Measurements from ENCODE around the gene PADI4. TPM values are rescaled to one million over a fixed set of nuclear protein-coding genes. Genes with fewer than 3 reads are reported as not detected.
"Not testable (repeated sequence)": the region's sequence is repeated elsewhere in the genome, so short reads cannot be mapped to it uniquely, and the experiment has no call there.

PADI4 gene
- total and polyA plus RNA-seq, 2 donors (not counting 1 experiment from before 2014, with no cell fraction given), result not detected

- TF ChIP-seq EZH2 (IDR thresholded peaks at IDR 0.05; ENCODE audit: low read length, missing control alignments) (no peak), CTCF (conservative IDR thresholded peaks at IDR 0.05 in 1 of 2, IDR thresholded peaks at IDR 0.05 in 1 of 2; ENCODE audit: low read depth in 1 of 2, low read length in 2 of 2) (no peak)
Observed at GRCh38 chr1:17319561-17320350, 11.8 kb downstream of the PADI4 start.

GRCh38 chr1:17321857-17322390 lies 13.9 kb downstream of the PADI4 start:
- not testable (repeated sequence) for H3K79me2 ChIP-seq (ENCODE audit: control insufficient read depth, insufficient read depth, low read length); H3K4me1 ChIP-seq (ENCODE audit: control insufficient read depth, extremely low read depth, insufficient read depth, low read length); H3K36me3 ChIP-seq (ENCODE audit: control insufficient read depth, insufficient read depth, low read length); H3K9me3 ChIP-seq (ENCODE audit: control insufficient read depth, insufficient read depth, low read depth, low read length); H3K27me3 ChIP-seq (ENCODE audit: control insufficient read depth, insufficient read depth, low read length); H3K4me3 ChIP-seq (replicated peaks in 1 of 4; ENCODE audit: control extremely low read depth in 1 of 4, insufficient read depth in 1 of 4, low read depth in 3 of 4, low read length in 4 of 4); H2AFZ ChIP-seq (ENCODE audit: low read length); H4K20me1 ChIP-seq (ENCODE audit: control insufficient read depth, extremely low read depth, insufficient read depth, low read length); DNase-seq (ENCODE audit: low read depth in 2 of 2); H3K27ac ChIP-seq (ENCODE audit: insufficient read depth, low read length); H3K9ac ChIP-seq (ENCODE audit: insufficient read depth, low read length); H3K4me2 ChIP-seq (ENCODE audit: extremely low read depth, insufficient read depth, low read length)

More at GRCh38 chr1:17319561-17320350, 11.8 kb downstream of the PADI4 start:
- Histone ChIP-seq H3K27me3 (ENCODE audit: control insufficient read depth, insufficient read depth, low read length) (no peaks in the 10 kb centered on the region), H2AFZ (ENCODE audit: low read length) (no peak overlapping the region), H3K9me3 (ENCODE audit: control insufficient read depth, insufficient read depth, low read depth, low read length) (no peaks in the 10 kb centered on the region), H3K36me3 (ENCODE audit: control insufficient read depth, insufficient read depth, low read length) (no peaks in the 10 kb centered on the region), H3K4me1 (ENCODE audit: control insufficient read depth, extremely low read depth, insufficient read depth, low read length) (no peaks in the 10 kb centered on the region), H3K4me3 (replicated peaks in 1 of 4; ENCODE audit: control extremely low read depth in 1 of 4, insufficient read depth in 1 of 4, low read depth in 3 of 4, low read length in 4 of 4) (no peak overlapping the region), H3K4me2 (ENCODE audit: extremely low read depth, insufficient read depth, low read length) (no peak overlapping the region), H3K27ac (ENCODE audit: insufficient read depth, low read length) (no peak overlapping the region), H3K9ac (ENCODE audit: insufficient read depth, low read length) (no peak overlapping the region), H4K20me1 (ENCODE audit: control insufficient read depth, extremely low read depth, insufficient read depth, low read length) (no peaks in the 10 kb centered on the region), H3K79me2 (ENCODE audit: control insufficient read depth, insufficient read depth, low read length) (no peaks in the 10 kb centered on the region)
- no peak for DNase-seq (ENCODE audit: low read depth in 2 of 2)

- no peak overlapping the region for H3K27ac ChIP-seq (ENCODE audit: insufficient read depth, low read length)
- no peak overlapping the region for H2AFZ ChIP-seq (ENCODE audit: low read length)
- H3K36me3 ChIP-seq (ENCODE audit: control insufficient read depth, insufficient read depth, low read length), result no peaks in the 10 kb centered on the region
- no peaks in the 10 kb centered on the region for H3K79me2 ChIP-seq (ENCODE audit: control insufficient read depth, insufficient read depth, low read length)
- H3K4me1 ChIP-seq (ENCODE audit: control insufficient read depth, extremely low read depth, insufficient read depth, low read length), result no peaks in the 10 kb centered on the region
- H3K9ac ChIP-seq (ENCODE audit: insufficient read depth, low read length), result no peak overlapping the region
- DNase-seq (ENCODE audit: low read depth in 2 of 2), result no peak
- no peak for TF ChIP-seq EZH2 (IDR thresholded peaks at IDR 0.05; ENCODE audit: low read length, missing control alignments)
- no peak for TF ChIP-seq CTCF (conservative IDR thresholded peaks at IDR 0.05 in 1 of 2, IDR thresholded peaks at IDR 0.05 in 1 of 2; ENCODE audit: low read depth in 1 of 2, low read length in 2 of 2)
- H3K4me2 ChIP-seq (ENCODE audit: extremely low read depth, insufficient read depth, low read length), result no peak overlapping the region
- no peaks in the 10 kb centered on the region for H3K9me3 ChIP-seq (ENCODE audit: control insufficient read depth, insufficient read depth, low read depth, low read length)
- H4K20me1 ChIP-seq (ENCODE audit: control insufficient read depth, extremely low read depth, insufficient read depth, low read length), result no peaks in the 10 kb centered on the region
- H3K27me3 ChIP-seq (ENCODE audit: control insufficient read depth, insufficient read depth, low read length), result no peaks in the 10 kb centered on the region
- no peak overlapping the region for H3K4me3 ChIP-seq (replicated peaks in 1 of 4; ENCODE audit: control extremely low read depth in 1 of 4, insufficient read depth in 1 of 4, low read depth in 3 of 4, low read length in 4 of 4)
Observed at GRCh38 chr1:17328855-17329254, 20.9 kb downstream of the PADI4 start.

Data from fibroblast of lung (primary cell).